ENCODE results near the gene VASN.
"Not testable (repeated sequence)": the region's sequence is repeated elsewhere in the genome, so short reads cannot be mapped to it uniquely, and the experiment has no call there.

Gene VASN

GRCh38 chr16:4386451-4386805 is 14.8 kb downstream of the VASN start:
- peak; percentile 39 for DNase-seq

GRCh38 chr16:4386951-4387565 is 15.4 kb downstream of the VASN start:
- DNase-seq, result no peak

GRCh38 chr16:4387781-4388180 is 16.1 kb downstream of the VASN start:
- DNase-seq, result no peak

GRCh38 chr16:4388271-4389021 is 16.8 kb downstream of the VASN start:
- DNase-seq, result no peak

- DNase-seq, result no peak
These were observed 17.7 kb downstream of the VASN start for GRCh38 chr16:4389051-4389955.

- no peak for DNase-seq
These were observed 18.9 kb downstream of the VASN start for GRCh38 chr16:4390266-4391260.

GRCh38 chr16:4391631-4392381 is 20.2 kb downstream of the VASN start:
- DNase-seq, result no peak

- DNase-seq, result peak; percentile 70
These were observed 21.0 kb downstream of the VASN start for GRCh38 chr16:4392382-4393239.

GRCh38 chr16:4393240-4393600 is 21.6 kb downstream of the VASN start:
- DNase-seq, result no peak

- DNase-seq, result not testable (repeated sequence)
These were observed 22.2 kb downstream of the VASN start for GRCh38 chr16:4393850-4394249.

GRCh38 chr16:4395055-4395726 is 23.5 kb downstream of the VASN start:
- DNase-seq, result no peak

GRCh38 chr16:4399001-4399730 is 27.5 kb downstream of the VASN start:
- no peak for DNase-seq

- no peak for DNase-seq
These were observed 29.4 kb downstream of the VASN start for GRCh38 chr16:4401094-4401501.

- DNase-seq, result no peak
These were observed 29.9 kb downstream of the VASN start for GRCh38 chr16:4401510-4401909.

- peak; percentile 49 for DNase-seq
These were observed 30.9 kb downstream of the VASN start for GRCh38 chr16:4402439-4403132.

- no peak for DNase-seq
These were observed 31.7 kb downstream of the VASN start for GRCh38 chr16:4403133-4403949.

- DNase-seq, result no peak
These were observed 32.8 kb downstream of the VASN start for GRCh38 chr16:4404247-4404966.

Measured in NCI-H226 (cell line).